B cell (primary cell): ENCODE measurements around the gene VPS13A. TPM values are rescaled to one million over a fixed set of nuclear protein-coding genes. Genes with fewer than 3 reads are reported as not detected.

Experiments
- ATAC-seq: fragments of 200-7000 bp; cut with Tn5 transposase; one replicate; pipeline ENCODE4 v1.10.0; 2021; ENCODE audit warnings: low read depth, mild to moderate bottlenecking, moderate number of reproducible peaks, moderate library complexity
- CTCF ChIA-PET: fragments of 350-600 bp; sonication (Branson Sonifier 250); formaldehyde crosslinking; loops from one replicate; lab custom pipeline; 2021; ENCODE audit warnings: antibody characterized with exemption, inconsistent platforms; lab: Charles Lee
- POLR2A ChIA-PET: fragments of 350-600 bp; sonication (Branson Sonifier 250); formaldehyde crosslinking; loops from one replicate; lab custom pipeline; 2021; ENCODE audit warnings: antibody characterized with exemption; lab: Charles Lee
- DNase-seq: peaks from one replicate; pipeline ENCODE4 v3.0.0; 2013
- H2AFZ ChIP-seq: 2 replicates; pipeline ENCODE4 v1.6.1; 2012; ENCODE audit warnings: mild to moderate bottlenecking, low read depth, low read length; ENCODE audit not compliant: insufficient read depth, poor library complexity, severe bottlenecking
- H3K27ac ChIP-seq, 2 donors: 1 replicate in 1 of 2; 2 replicates in 1 of 2; pipeline ENCODE4 v1.5.1; 2012 to 2013; ENCODE audit warnings: low read length in 2 of 2, mild to moderate bottlenecking in 2 of 2, moderate library complexity in 1 of 2
- H3K27me3 ChIP-seq, 4 experiments: fragments of 200-600 bp in 1 of 4; sonication (generic) in 1 of 4; replicated peaks in 1 of 4; 1 replicate in 2 of 4; 2 replicates in 2 of 4; pipeline versions ENCODE4 v1.6.1 to v1.7.0; 2013 to 2016; ENCODE audit warnings: low read length in 3 of 4, mild to moderate bottlenecking in 2 of 4, mixed read lengths in 1 of 4, moderate library complexity in 1 of 4; ENCODE audit not compliant: insufficient read depth in 4 of 4, control insufficient read depth in 3 of 4; ENCODE audit errors: control extremely low read depth in 1 of 4
- H3K36me3 ChIP-seq, 2 experiments: replicated peaks in 1 of 2; 1 replicate in 1 of 2; 2 replicates in 1 of 2; pipeline versions ENCODE4 v1.6.1 to v1.7.1; 2013; ENCODE audit warnings: low read length in 1 of 2; ENCODE audit not compliant: insufficient read depth in 2 of 2, control insufficient read depth in 1 of 2; ENCODE audit errors: control extremely low read depth in 1 of 2, extremely low read depth in 1 of 2
- H3K4me1 ChIP-seq, 2 donors: fragments of 200-600 bp in 1 of 2; sonication (generic) in 1 of 2; 1 replicate in 1 of 2; 2 replicates in 1 of 2; pipeline versions ENCODE4 v1.5.1 to v1.6.1; 2013 to 2017; ENCODE audit warnings: low read length in 2 of 2; ENCODE audit not compliant: control insufficient read depth in 2 of 2, insufficient read depth in 2 of 2
- H3K4me2 ChIP-seq: replicated peaks from 2 replicates; pipeline ENCODE3; 2012; ENCODE audit warnings: mild to moderate bottlenecking, low read depth, low read length; ENCODE audit not compliant: poor library complexity, severe bottlenecking
- H3K4me3 ChIP-seq, 5 experiments: fragments of 200-600 bp in 1 of 5; sonication (generic) in 1 of 5; 1 replicate in 3 of 5; 2 replicates in 2 of 5; pipeline versions ENCODE4 v1.5.1 to v1.7.0; 2011 to 2016; ENCODE audit warnings: low read length in 4 of 5, mild to moderate bottlenecking in 4 of 5, low read depth in 2 of 5, control low read depth in 1 of 5, moderate library complexity in 1 of 5; ENCODE audit not compliant: insufficient read depth in 1 of 5; ENCODE audit errors: control extremely low read depth in 1 of 5, extremely low read depth in 1 of 5
- H3K79me2 ChIP-seq: fragments of 200-600 bp; sonication (generic); one replicate; pipeline ENCODE4 v1.6.0; 2016; ENCODE audit warnings: low read length; ENCODE audit not compliant: control insufficient read depth, insufficient read depth
- H3K9ac ChIP-seq: fragments of 200-600 bp; sonication (generic); 2 replicates; pipeline ENCODE4 v1.6.1; 2017; ENCODE audit warnings: mild to moderate bottlenecking, low read length, moderate library complexity
- H3K9me3 ChIP-seq, 3 donors: one replicate each; pipeline versions ENCODE4 v1.6.1 to v1.7.1; 2013; ENCODE audit warnings: low read length in 2 of 3; ENCODE audit not compliant: control insufficient read depth in 2 of 3, insufficient read depth in 1 of 3; ENCODE audit errors: control extremely low read depth in 1 of 3
- H4K20me1 ChIP-seq: 2 replicates; pipeline ENCODE4 v1.6.0; 2012; ENCODE audit warnings: mild to moderate bottlenecking, low read length; ENCODE audit not compliant: insufficient read depth, control insufficient read depth, poor library complexity, severe bottlenecking
- H3K27ac Mint-ChIP-seq: one replicate; pipeline ENCODE4 v1.8.0; 2021; ENCODE audit warnings: mixed read lengths
- H3K27me3 Mint-ChIP-seq: one replicate; pipeline ENCODE4 v1.8.0; 2021; ENCODE audit warnings: mixed read lengths
- H3K4me1 Mint-ChIP-seq: one replicate; pipeline ENCODE4 v1.8.0; 2021; ENCODE audit warnings: mixed read lengths
- H3K4me3 Mint-ChIP-seq: one replicate; pipeline ENCODE4 v1.8.0; 2021; ENCODE audit warnings: mixed read lengths
- H3K9me3 Mint-ChIP-seq: one replicate; pipeline ENCODE4 v1.8.0; 2022; ENCODE audit warnings: mixed read lengths; ENCODE audit not compliant: insufficient read depth
- CTCF ChIP-seq: fragments of 200-600 bp; IDR thresholded peaks from one replicate; pipeline ENCODE4 v1.8.0; 2022; ENCODE audit warnings: antibody characterized with exemption, mild to moderate bottlenecking
- EZH2 ChIP-seq: IDR thresholded peaks from 2 replicates; pipeline ENCODE4 v1.6.1; 2012; ENCODE audit warnings: borderline replicate concordance, low read depth, mild to moderate bottlenecking, moderate library complexity, low read length; ENCODE audit not compliant: insufficient read depth, poor library complexity, severe bottlenecking
- WGBS: methylation state at CpG from one replicate; pipeline ENCODE4 v1.1.5; 2013; ENCODE audit warnings: missing lambda C conversion rate; ENCODE audit not compliant: insufficient coverage; 5-methylcytosine and 5-hydroxymethylcytosine counted together
- intact Hi-C: fragments of 100-400 bp; cut with micrococcal nuclease; formaldehyde crosslinking; loops from one replicate; pipeline ENCODE4 v1.10.0; 2022
- polyA plus RNA-seq: library from polyadenylated mRNA; depleted of rRNA; stranded (reverse); fragments of >200 nt; gene quantifications from 2 replicates; pipeline ENCODE4 v1.2.3, GENCODE V29; 2012
- total RNA-seq, 2 donors: library from RNA; stranded (reverse); fragments of 120-200 nt in 1 of 2; gene quantifications; 1 replicate in 1 of 2; 2 replicates in 1 of 2; pipeline versions ENCODE4 v1.2.3 to v1.2.4, GENCODE V29; 2013 to 2022

Gene VPS13A
- total and polyA plus RNA-seq, 2 donors (not counting 1 experiment from before 2014, with no cell fraction given), result 6.5 to 57.8 TPM

- no peak for DNase-seq
- intact Hi-C loops, result no loop called here
- Histone ChIP-seq H2AFZ (no peak overlapping the region), H3K9ac (no peak overlapping the region), H3K4me3 (no peak overlapping the region), H4K20me1 (no peaks in the 10 kb centered on the region), H3K4me2 (no peak overlapping the region), H3K4me1 (no peaks in the 10 kb centered on the region), H3K79me2 (no peaks in the 10 kb centered on the region), H3K27ac (no peak overlapping the region), H3K36me3 (no peaks in the 10 kb centered on the region), H3K27me3 (peaks cover 0 to 3% (median 1%) of the 10 kb centered on the region in 4 experiments), H3K9me3 (no peaks in the 10 kb centered on the region)
- Mint-ChIP-seq H3K9me3 (no peaks in the 10 kb centered on the region), H3K4me3 (no peak overlapping the region), H3K27ac (no peak overlapping the region), H3K27me3 (peaks cover 16% of the 10 kb centered on the region), H3K4me1 (no peaks in the 10 kb centered on the region)
- ChIA-PET CTCF (interaction anchor here (0.7 to 3.6 kb wide), 2 partner anchors 12 to 269 kb away, joined by 5 to 30 read pairs; no protein-coding TSS in a partner anchor), POLR2A (no interaction called here)
- ATAC-seq, result no peak
- TF ChIP-seq EZH2, result no peak
- TF ChIP-seq CTCF, result no peak
- 93% methylated on average over 4 of the region's 5 CpGs for WGBS
These were observed 292.3 kb downstream of the VPS13A start for GRCh38 chr9:77469515-77470231.

Other genes with a start within 250 kb of the VPS13A start
- gene FOXB2, start 157.9 kb upstream of the VPS13A start, total RNA-seq, result not detected in 2 replicates
- not detected in 2 replicates for gene FOXB2, start 157.9 kb upstream of the VPS13A start, polyA plus RNA-seq